HL-60/S4 treated with phorbol 12-myristate 13-acetate at 8.2 ng/mL for 4 days and 3 days (cell line): Measurements from ENCODE around the gene FOXP1.

Source experiments
- in situ Hi-C: fragments of 300-500 bp; cut with MboI; formaldehyde crosslinking; loops from 2 replicates; pipeline ENCODE4 v1.15.0; 2022; ENCODE audit warnings: low sequenced_read_pairs

Gene FOXP1

DNA sequence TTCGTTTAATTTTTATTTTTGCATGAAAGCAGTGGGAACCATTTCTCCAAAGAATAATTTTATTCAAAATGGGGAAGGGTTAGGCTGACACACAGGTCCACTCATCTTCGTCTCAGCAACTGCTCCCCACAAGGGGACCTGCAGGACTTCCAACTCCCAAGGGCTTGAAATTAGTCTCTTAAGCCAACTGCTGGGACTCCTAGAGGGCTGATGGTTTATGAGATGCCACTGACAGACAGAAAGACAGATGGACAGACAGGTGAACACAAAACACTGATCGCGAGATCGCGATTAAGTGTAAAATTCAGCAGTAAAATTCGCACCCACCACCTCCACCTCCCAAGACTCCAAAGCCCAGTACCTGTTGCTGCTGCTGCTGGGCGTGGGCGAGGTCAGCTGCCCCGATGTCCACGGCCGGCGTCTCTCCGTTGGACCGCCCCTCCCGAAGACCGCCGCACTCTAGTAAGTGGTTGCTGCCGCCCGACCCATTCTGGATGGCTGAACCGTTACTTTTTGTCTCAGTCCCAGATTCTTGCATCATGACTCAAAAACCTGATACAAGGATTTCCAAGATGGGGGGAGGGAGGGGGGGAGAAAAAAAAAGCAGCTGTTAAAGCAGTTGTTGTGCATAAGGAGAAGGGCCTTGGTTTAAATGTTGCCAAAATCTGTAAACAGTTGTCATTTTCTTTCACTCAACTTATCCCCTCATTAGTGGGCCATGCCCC, 385.5 kb downstream of the FOXP1 start:
- in situ Hi-C loops, result no loop called here

DNA sequence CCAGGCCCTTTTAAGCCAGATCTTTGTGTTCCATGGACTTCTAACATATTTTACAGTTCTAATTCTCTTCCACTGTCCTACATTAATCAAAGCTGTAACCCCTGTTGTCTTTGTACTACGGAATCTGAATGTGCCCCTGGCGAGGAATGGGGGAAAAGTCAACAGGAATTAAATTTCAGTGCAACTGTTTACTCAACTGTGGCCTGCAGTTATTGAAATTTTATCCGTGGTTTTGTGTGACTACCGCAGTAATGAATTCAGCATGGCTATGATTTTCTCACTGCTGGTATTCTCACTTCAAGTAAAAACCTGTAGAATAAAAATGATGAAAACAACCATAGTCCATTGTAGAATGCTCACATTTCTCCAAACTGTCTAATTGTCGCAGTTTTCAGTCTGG, 388.0 kb downstream of the FOXP1 start:
- in situ Hi-C loops, result no loop called here

DNA sequence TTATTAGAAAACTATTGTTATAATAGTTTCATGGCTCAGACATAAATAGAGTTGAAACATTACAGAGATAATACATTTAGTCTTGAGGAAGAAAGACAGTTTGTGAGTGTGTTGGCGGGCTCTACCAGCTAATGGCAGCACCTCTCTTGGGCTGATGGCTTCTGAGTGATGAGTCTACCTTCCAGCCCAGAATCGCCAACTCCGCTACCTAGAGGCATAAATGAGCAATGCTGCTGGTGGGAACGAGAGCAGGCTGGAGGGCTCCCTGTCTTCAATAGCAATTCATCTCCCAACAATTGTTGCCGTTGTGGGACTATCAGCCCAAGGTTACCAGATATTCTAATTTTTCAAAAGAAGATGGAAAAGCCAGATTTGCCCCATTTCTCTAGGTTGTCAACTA, 388.7 kb downstream of the FOXP1 start:
- in situ Hi-C loops, result no loop called here

DNA sequence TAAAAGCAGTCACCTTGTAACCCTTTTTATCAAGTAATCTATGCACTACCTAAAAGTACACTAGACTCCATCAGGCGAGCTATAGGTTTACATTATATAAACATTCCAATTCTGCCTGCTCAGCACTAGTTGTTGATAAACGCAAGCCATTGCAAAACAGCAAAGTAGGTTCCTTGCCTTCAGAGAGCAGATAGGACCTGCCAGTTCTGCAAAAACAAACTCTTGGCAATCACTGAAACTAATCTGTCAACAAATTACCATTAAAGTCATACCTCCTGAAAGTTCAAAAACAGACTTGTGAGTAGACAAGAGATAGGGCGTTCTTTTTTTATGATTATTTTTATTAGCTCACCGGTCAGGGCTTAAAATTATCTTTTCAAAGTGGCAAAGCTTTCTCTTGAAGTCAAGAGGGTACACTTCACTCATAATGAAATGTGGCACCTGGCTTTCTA, 392.5 kb downstream of the FOXP1 start:
- in situ Hi-C loops, result no loop called here

DNA sequence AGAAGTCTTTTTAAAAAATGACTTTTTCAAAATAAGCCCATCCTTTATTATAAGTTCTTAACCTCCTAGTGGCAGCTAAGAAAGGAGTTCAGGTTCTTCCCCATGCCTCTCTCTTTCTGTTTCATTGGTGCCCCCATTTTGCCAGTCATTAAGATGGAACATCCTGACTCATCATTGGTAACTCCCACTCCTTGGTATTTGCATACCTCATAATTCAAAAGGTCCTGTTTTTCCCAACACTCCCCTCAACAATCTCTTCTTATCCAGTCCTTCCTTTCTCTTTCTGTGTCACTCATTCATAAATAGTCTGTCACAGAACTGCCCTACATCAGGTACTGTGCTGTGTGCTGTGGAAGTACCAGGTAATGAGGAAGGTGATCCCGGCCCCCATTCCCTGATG, 394.0 kb downstream of the FOXP1 start:
- in situ Hi-C loops, result no loop called here

DNA sequence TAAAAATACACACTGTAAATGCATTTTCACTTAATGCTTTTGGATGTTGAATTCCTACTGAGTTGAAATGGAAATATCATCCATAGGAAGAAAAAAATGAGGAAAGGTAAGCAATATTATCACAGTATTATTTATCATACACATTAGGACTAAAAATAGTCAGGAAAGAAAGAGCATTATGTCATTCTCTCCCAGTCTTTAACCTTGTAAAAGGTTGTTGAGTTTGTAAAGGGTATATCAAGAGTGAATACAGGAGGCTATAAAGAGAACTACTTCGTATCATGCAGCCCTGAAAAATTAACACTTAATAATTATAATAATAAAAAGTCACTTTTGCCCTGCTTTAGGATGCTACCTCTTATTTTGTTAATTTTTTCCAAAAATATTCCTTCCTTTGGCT, 395.8 kb downstream of the FOXP1 start:
- in situ Hi-C loops, result no loop called here

DNA sequence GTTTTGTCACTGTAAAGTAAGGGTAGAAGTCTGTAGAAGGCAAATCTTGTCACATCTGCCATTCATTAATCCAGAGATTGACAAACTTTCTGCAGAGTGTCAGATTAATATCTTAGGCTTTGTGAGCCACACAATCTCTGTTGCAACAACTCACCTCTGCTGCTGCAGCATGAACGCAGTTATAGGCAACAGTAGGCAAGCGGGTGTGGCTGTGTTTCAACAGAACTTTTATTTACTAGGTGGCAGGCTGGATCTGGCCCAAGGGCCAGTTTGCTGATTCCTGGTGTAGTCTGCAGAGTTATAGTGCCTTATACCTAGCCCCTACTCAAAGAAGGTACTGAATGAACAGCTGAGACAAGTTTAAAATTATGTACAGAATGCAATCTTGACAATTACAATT, 396.7 kb downstream of the FOXP1 start:
- in situ Hi-C loops, result no loop called here

DNA sequence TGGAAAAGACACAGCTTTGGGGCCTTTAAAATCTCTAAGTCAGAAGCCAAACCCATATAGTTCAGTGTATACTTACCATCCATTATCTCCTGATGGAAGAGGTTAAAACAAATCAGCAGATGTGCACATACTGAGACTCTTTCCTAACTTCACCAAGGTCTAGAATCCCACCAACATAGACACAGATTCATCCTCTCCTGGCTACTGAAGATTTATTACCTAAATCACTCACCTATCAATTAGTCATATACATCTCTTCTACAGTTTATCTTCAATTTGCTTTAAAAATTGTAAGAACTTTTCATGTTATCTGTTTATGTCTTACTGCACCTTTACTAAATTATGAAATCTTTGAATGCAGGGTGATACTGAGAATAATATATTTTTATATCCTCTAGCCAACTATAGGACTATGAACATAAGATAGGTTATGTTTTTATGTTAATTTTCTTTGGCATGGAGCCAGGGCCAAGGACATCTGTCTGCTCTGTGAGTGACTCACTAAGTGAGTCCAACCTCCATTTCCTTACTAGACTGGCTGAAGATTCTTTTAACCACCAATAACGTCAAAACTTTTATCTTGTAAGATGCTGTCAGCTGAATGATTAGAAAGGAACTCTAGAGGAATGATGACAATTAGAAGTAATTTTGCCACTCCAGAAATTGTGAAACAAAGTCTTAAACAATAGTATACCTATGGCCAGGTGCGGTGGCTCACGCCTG, 397.6 kb downstream of the FOXP1 start:
- in situ Hi-C loops, result no loop called here

DNA sequence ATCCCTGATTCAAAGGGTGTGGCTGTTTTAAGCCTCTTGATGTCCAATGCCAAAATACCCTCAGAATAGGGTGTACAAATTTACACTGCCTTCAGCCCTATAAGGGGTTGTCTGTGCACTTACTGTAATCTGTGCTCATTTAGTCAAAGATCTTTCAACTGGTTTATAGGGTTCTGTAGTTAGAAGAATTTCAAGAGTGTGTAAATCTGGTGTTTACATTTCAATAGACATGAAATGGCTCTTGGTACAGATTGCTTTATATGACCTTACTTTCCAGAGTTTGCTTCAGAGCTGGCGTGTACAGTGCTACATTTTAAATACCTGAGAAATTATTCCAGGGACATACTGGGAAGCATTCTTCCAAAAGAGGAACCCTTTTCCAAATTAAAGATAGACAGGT, 399.3 kb downstream of the FOXP1 start:
- in situ Hi-C loops, result no loop called here

DNA sequence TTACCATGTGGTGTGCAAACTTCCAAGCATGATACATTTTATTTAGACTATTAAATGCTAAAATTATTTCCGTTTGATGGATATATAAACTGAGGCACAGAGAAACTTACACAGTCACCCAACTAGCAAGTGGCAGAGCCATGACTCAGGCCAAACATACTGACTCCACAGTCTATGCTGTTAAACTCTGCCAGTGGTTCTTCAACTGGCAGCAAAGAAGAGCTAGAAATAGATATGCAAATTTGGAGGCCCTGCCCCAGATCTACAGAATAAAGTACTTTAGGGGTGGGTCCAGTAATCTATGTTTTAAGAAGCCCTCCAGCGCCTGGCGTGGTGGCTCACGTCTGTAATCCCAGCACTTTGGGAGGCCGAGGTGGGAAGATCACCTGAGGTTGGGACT, 400.0 kb downstream of the FOXP1 start:
- in situ Hi-C loops, result no loop called here

DNA sequence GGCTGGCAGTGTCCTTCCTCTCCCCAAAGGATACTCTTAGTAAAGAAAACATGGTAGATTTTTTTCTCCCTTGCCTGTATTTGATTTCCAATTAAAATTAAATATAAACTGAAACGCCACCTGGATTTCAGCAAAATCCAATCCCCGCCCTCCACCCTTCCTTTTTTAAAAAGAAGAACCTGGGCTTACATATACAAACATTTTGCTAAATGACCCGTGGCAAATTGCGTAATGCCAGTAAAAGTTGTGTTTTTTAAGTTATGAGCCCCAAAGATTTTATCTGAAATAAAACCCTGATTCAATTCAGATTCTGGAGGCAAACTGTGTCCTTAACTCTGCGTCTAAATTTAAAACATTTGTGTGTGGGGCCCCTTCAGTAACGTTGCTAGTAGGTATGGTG, 403.0 kb downstream of the FOXP1 start:
- in situ Hi-C loops, result no loop called here

DNA sequence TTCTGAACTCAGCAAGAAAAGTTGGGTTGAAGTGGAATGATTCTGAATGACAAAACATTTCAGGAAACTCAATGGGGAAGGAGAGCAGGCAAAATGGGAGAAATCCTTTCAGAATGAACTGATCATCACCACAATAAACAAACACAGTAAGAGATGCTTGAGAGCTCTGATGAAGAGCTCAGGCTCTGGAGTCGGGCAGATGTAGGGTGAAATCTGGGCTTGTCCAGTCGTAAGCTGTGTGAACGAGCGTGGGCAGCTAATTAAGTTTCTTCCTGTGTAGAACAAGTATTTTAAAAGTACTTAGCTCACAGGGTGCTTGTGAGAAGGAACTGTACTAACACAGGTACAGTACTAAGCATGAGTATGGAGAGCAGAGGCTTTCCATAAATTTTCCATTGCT, 406.2 kb downstream of the FOXP1 start:
- in situ Hi-C loops, result no loop called here

DNA sequence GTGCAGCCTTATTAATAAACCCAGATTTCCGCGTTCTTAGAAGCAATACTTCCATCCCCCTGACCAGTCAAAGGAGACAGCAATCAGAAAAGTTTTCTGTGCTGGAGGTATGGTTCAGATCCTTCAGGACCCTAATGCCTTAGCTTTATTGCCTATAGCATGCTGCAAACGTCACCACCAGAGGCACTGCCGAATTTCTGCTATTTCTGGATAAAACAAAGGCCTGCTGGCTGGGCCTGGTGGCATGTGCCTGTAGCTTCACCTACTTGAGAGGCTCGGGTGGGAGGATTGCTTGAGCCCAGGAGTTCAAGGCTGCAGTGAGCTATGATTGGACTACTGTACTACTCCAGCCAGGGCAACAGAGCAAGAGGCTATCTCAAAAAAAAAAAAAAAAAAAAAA, 407.2 kb downstream of the FOXP1 start:
- in situ Hi-C loops, result no loop called here

DNA sequence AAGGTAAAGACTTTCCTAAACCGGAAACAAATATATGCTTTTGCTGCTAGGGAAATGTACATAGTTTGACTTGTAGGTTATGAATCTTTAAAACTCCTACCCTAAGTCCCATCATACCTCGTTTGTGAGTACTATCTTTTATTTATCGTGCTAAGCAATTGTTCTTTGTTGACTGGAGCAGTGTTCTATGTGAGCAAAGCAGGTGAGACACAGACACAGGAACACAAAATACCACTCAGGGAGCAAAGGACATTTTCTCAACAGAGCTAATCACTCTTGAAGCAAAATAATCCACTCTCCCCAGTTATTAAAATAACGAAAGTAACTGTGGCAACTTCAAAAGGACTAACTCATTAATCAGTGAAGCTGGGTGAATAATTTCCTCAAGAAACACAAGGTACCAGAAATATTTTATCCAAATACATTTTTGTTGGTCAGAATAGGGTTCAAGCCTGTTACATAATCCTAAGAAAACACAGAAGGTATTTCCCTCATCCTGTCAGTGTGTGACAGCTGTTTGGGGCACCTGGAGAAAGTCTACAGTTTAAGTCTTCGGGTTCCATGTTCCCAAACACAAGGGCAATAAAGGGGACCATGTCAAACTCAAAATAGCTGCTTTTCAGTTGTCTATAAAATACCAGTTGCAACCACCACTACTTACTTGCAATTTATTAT, 407.7 kb downstream of the FOXP1 start:
- in situ Hi-C loops, result no loop called here

DNA sequence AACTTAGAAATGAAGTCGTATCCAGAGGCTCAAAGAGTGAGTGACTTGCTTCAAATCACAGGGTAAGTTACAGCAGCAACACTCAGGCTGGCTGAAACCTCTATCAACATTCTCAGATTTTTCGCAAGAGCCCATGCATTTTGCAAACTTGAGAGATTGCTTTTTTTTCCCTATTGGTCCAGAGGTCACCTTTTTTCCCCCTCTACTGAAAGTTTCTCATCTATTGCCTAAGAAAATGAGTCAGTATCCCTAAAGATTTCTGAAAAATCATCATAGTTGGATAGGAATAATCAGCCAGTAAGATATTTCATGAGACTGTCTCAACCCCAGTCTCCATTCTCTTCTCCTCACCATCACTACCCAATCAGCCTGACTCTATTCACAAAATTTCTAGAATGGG, 410.6 kb downstream of the FOXP1 start:
- in situ Hi-C loops, result no loop called here

DNA sequence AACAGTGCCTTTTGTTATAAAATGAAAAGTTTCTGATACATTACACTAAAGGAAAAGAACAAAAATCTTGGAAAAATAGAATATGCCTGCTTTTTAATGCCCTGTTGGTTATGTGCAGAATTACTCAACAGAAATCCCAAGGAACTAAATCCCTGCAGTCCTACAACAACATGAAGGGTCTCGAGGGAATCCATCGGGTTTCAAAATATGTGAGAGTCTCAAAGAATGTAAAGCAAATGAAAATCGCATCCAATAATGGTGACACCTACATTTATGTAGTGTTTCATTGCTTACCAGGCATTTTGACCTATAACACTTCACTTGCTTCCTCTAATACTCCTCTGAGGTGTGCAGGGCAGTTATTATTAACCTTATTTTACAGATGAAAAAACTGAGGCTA, 411.3 kb downstream of the FOXP1 start:
- in situ Hi-C loops, result no loop called here

DNA sequence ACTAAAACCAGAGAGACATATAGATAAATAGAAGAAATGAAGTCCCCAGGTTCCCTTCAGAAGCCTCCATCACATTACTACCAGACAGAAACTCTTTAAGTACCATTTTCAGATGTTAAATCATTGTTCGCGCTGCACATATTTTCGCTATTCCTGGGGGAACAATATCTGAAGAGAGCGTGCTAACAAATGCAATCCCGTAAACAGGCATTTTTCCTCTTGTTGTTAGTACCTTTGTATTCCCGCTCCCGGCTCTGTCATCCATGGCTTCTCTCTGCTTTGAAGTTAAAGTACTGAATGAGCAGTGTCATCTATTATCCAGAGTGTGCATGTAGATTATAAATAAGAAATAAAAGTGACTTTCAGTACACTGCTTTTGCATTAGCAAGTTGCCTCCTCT, 412.3 kb downstream of the FOXP1 start:
- in situ Hi-C loops, result no loop called here

DNA sequence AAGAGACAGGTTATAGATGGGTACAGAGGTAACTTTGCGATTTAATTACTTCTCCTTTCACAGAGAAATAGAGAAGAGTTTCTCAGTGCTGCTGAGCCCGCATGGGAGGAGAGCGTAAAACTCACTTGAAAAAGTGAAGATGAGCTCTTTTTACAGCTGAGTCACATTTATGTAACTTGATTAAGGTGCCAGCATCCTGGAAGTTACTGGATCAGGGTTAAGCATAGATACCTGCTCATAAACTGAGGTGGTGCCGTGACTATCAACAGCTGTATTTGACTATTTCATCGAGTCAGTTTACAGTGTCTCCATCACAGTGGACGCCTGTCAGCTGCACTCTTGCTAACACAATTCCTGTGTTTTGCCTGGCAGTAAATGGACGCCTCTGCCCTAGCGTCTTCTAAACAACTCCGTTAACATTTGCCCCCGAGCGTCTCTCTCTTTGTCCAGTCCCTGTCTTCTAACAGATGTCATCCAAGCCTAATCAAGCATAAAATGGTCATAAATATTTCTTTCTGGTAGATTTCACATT, 414.6 kb downstream of the FOXP1 start:
- in situ Hi-C loops, result no loop called here

DNA sequence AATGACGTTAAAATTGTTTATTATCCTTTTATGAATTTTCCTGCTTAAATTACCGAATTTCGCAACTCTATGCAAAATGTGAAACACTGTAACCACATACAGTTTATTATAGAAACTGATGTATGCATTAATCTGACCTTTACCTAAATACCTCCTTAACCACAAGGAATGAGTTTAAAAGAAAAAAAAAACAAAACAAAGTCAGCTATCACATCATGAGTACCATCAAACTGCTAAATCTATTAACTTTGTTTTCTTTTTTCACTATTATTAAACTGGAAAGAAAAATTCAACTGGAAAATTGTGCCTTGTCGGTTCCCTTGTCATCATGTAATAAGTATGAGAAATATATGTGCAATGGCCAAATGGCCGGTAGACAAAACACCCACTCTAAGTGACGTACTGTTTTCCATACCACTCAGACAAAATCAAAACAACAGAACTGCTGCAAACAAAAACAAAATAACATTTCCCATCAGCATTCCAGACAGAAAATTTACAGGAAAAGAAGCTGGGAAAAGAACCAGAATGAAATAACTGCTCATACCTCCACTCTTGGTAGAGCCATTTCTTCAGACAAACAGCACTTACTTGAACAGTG, 415.3 kb downstream of the FOXP1 start:
- in situ Hi-C loops, result no loop called here

DNA sequence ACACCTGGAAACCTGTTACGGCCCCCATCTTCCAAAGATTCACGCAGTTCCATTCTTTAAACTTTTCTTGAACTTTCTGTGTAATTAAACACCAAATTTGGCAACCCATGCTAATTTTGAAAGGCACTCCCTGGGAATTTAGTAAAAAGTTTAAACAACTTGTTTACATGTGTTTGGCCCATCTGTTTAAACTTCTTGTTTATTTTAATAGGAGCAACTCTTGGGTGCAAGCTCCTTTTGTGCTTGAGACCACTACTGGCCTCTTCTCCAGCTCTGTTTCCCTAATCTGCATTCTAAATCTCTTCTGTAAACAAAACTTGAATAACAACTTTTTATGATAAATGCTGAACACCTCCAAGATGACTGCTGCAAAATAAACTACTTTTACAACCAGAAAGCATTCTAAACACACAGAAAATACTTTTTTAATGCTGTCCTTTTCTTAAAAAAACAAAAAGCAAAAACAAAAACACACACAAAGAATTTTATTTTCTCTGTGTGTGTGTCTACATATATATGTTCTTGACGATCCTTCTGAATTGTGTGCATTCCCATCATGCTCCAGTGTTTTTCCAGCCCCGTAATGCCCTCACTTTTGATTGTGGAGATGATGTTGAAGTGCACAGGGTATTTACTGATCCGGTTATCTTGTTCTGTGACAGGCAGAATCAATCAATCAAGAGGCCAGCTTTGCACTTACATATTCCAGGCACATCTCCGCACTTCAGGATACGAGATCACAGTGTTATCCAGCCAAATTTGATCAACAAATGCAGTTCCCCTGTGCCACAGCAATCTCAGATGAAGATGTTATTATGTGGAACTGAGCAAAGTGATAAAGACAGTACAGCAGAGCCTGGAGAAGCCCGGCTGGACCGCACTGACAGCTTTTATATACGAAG, 416.9 kb downstream of the FOXP1 start:
- in situ Hi-C loops, result no loop called here
